ENCODE measurements around the gene WDR86.

Gene WDR86

DNA sequence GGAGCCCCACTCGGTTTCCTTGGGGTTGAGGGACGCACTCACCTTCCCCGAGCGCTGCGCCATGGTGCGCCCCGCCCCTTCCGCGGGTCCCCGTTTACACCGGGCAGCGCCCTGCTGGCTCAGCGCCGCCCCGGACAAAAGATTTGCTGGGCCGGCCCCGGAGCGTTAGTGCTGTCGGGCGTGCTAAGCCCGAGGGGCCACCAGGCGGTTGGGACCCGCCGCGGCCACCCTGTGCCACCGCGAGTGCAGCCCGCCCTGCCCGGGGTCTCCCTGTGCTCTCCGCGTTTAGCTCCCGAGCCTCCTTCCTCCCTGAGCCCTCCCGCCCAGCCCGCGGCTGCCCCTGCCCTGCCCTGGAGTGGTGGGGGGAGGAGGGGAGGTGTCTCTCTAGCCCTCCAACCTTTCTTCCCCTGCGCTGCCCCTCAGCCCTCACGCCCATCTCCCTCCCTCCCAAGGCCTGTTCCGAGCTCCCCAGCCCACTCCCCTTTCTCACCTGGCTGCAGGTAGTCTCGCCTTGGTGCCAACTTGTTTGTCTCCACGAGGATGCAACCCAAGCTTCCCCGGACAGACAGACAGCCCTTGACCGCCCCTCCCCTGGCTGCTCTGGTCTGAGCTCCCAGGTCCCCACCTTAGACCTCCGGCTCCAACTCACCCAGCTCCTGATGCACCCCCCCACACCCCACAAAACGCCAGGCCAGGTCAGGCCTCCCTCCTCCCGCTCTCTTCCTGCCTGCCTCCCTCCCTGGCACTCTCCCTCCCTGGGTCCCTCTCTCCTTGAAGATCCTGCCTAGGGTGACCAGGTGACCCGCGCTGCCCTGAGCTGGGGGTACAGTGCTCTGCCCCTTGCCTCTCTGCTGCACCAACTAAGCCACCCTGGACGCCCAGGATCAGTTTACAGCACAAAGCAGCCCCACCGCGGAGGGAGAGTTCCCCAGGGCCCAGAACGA, 30.3 kb upstream of the WDR86 start, which contains the start of gene CRYGN:
Gene CRYGN, minus strand, starts transcription at position 287 of the 944 bp plus-strand sequence. Its CDS starts 224 bp downstream, at position 63.
- no peak for DNase-seq

DNA sequence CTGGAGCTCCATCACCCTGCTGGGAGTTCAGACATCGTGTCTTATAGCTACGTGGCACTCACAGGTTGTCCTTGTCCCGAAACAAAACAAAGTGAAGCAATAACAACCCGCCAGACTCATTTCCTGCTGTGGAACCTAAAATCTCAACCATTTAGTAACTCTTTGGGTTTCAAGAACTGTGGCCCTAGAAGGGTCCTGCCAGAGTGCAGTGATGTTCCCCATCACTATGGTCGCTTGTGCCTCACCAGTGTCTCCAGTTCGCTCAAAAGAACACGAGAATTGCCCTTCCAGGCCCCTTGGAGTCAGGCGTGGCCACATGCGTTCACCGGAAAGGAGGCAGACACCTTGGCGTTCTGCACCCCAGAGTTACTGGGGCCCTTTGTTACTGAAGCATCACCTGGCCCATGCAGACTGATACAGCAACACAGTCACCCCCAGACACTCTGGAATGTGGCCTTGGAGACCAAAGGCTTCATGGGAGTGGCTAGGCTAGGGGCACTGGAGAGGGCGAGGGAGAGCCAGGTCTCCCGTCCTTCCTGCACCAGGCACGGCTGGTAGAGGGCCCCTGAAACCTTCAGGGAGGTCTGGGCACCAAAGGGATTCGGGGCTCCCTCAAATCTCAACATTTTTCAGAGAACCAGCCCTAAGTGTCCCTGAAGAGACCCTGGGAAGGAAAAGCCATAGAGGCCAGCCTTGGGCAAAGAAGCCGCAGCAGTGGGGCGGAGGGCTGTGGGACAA, 29.2 kb upstream of the WDR86 start:
- DNase-seq, result no peak

DNA sequence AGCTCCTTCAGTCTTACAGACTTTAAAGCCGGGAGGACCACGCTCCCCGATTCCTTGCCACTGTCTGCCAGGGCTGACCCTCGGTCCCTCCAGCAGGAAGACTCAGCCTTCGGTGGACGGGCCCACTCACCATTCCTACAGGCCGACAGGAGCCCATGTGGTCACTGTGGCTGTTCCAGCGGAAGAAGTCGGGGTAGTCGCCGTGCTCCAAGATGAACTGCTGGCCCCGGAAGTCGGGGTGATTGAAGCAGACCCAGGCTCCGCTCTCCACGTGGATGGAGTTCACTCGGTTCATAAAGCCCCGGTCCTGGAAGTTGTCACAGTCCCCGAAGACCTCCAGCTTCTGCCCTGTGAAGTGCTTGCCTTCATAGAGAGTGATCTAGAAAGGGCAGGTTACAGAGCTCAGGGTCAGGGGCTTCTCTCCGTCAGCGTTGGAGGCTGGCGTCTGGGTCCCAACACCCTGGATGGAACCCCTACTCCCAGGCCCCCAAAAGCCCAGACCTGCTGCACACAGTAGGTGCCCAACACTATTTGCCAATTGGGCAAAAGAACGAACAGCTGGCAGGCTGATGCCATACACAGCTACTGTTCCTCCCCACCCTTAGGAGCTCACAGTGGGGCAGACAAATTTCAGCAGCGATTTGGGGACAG, 28.2 kb upstream of the WDR86 start:
- no peak for DNase-seq

DNA sequence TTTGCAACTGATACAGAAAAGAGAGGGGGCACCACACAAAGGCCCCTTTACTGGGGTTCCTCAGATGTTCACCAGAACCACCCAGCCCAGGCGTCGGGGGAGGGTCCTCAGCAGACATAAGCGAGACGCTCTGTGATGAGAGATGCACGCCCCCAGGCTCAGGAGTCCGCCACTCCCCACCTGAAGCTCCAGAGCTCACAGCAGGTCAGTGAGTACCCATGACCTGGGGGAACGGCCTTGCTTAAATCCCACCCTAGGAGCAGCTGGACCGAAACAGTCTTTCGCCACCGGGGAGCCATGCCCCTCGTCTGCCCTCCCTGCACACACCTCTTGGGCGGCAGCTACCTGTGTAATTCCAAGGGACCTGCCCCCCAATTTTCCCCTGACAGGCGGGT, 27.3 kb upstream of the WDR86 start:
- no peak for DNase-seq

DNA sequence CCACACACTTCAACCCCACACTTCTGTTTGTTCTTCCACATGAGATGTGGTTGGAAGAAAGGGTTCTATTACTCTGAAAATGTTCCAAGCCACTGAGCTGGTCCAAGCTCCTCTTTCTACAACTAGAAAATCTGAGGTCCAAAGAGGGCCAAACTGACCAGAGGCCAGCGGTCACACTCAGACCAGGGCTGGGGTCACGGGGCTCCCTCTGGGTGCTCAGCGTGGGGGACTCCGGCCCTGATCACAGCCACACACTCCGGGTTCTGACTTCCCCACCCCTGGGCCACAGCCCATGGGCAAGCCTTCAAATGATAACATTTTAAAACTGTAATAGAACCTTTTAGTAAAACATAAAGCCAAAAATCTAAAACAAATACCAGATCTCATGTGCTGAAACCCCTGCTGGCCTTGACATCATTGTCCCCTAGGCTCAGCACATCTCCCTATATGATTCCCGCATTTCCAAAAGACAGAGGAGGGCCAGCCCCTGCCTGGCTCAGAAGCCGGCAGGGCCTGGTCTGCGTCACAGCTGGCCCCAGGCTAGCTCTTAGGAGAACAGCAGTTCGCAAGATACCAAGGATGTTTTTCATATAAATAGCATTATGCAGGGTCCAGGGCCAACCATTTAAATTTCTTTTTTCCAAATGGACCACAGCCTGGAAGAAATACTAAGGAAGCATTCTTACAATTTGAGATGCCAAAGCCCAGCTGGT, 26.8 kb upstream of the WDR86 start:
- no peak for DNase-seq

DNA sequence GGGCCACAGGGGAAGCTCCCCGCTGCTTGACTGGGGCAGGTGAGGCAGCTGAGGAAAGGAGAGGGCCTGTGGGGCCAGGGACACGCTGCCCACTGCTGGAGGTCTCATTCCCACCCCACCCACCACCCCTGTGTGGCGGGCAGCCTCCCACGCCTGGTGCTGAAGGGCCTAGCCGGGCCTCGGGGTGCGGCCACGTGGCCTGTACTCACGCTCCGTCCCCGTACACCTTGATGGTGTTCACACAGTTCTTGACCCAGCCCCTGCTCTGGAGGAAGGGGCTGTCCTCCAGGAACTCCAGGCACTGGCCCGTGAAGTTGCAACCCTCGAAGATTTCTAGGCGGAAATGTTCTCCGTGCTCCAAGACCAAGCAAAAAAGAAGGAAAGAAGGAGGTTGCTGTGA, 26.1 kb upstream of the WDR86 start:
- DNase-seq, result no peak

DNA sequence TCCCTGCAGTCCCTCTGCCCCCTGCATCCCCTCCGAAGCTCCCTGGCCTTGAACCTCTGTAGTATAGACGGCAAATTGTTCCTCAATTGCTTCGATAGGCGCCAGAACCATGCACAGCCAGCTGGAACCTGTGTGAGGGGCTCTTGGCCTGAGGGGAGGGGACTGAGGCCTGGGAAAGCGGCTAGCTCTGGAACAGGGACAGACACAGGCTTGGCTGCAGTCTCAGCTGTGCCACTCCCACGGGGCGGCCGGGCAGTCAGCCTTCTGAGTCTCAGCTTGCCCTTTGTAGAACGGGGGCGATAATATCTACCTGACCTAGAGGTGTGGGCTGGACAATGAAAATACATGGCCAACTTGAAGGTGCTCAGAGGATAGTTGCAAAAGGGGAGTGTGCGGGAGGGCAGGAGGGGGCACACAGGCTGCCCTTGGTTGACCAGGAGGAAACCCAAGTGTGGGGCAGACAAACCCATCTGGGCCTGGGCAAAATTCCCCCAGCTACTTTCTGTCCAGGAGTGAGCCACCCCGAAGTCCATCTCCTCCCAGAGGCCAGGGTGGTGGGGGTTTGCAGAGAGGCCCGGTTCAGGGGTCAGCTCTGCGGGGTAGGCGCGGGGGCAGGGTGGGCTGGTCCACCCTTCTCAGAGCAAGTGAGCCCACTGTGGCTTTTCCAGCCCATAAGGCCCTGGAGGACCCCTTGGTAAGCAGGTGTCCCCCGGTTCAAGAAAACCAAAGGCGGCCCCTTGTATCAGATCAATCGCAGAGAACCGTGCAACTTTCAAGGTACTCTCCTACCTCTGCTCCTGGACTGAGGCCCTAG, 25.5 kb upstream of the WDR86 start:
- DNase-seq, result no peak

DNA sequence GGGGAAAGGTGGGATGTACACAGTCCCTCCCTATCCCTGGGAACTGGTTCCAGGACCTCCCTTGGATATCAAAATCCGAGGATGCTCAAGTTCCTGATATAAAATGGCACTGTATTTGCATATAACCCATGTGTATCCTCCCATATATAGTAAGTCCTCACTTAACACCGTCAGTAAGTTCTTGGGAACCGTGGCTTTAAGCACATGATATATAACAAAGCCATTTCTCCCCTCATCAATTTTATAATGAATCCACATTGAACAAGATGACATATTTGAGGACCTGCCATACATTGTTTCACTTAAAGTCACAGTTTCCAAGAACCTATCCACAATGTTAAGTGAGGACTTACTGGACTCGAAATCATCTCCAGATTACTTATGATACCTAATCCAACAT, 24.7 kb upstream of the WDR86 start:
- no peak for DNase-seq

DNA sequence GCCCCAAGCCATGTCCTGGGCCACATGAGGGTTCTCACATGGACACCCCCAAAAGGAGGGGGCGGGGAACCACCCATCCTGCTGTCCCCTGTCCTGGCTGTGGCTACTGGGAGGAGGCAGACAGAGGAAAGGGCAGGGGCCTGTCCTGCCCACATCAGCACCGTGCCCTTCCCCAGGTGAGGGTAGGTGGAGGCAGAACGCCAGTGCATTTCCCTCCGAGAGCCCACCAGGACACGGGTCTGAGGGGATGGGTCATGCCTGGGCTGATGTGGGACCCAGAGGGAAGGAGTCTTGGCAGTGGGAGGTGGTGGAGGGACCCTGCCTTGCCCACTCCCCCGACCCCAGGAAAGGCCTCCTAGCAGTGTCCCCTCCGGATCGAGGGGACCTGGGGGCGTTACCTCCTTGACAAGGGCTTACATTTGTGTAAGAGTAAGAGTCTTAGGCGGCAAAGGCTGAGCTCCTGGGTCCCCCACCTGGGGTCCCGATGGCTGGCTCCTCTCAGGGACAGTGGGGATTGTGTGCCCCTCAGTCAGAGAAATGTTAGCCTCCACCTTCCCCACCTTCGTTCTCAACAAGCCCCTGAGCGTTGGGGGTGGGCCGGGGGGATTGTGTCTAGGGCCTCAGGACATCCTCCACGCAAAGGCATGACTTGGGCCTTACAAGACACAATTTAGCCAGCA, 24.0 kb upstream of the WDR86 start:
- no peak for DNase-seq

DNA sequence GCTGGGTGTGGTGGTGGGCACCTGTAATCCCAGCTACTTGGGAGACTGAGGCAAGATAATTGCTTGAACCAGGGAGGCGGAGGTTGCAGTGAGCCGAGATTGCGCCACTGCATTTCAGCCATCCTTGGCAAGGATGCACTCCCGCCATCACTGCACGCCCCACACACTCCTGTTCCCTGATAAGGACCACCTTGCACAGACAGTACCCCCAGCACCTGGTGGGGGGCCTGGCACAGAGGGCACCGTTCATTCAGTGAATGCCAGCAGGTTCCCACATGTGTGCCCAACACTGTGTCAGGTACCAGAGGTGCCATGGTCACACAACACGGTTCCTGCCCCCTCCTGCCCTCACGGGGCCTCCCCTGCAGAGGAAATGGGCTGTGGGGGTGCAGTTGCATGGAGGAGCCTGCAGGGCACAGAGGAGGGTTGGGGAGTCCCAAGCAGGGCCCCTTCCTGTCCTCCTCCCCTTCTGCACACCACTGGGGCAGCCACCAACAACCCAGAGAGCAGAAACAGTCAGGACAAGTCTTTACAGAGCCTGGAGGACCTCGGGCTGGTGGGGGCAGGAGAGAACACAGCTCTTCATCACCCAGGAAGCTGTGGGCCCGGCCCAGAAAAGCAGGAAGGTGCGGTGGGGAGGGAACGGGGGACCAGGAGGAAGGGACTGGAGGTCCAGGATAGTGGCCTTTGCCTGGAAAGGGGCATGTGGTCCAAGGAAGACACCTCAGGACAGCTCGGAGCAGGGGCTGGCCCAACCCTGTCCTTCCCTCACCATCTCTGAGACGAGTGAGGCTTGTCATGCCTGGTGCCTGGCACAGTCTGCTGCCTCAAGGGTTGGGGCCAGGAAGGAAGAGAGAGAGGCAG, 23.1 kb upstream of the WDR86 start:
- no peak for DNase-seq

DNA sequence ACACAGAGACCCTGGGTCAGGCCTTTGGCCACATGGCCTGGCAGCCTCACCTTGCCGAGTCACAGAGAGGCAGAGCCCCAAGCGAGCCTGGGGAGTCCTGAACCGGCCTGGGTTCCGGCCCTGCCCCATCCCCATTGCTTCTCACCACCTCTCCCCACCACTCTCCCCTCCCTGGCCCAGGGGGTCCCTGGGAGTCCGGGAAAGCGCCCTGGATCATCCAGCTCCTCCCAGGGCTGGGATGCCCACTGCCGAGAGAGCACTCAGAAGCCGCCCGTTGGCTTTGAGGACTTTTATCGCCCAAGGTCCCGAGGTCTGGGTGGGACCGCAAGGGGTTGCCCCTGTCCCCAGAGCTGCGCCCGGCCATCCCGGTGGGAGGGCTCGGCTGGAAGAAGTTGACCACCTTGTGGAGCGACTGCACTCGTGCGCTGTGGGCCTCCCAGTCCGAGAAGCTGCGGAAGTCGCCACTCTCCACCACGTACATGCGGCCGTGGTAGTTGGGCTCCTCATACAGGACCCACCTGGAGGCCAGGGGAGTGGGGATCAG, 22.0 kb upstream of the WDR86 start:
- DNase-seq, result no peak

DNA sequence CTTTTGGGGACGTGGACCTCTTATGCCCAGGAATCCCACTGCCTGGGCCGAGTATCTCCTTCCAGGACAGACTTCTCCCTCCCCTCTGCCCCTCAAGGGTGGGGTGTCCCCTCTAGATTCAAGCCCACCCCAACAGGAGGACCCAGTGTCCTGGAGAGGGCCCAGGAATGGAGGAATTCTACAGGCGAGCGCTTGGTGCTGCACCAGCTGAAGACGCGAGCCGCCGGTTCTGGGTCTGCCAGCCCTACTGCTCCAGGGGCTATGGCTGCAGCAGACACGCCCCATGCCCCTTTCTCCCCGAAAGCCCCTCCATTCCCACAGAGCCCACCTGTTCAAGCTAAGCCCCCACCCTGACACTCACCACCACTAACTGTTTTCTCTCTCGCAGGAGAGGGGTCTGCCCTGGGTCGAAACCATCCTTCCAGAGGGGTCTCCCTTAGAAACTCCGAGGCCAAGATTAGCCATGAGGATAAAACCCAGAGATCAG, 21.5 kb upstream of the WDR86 start:
- DNase-seq, result no peak

DNA sequence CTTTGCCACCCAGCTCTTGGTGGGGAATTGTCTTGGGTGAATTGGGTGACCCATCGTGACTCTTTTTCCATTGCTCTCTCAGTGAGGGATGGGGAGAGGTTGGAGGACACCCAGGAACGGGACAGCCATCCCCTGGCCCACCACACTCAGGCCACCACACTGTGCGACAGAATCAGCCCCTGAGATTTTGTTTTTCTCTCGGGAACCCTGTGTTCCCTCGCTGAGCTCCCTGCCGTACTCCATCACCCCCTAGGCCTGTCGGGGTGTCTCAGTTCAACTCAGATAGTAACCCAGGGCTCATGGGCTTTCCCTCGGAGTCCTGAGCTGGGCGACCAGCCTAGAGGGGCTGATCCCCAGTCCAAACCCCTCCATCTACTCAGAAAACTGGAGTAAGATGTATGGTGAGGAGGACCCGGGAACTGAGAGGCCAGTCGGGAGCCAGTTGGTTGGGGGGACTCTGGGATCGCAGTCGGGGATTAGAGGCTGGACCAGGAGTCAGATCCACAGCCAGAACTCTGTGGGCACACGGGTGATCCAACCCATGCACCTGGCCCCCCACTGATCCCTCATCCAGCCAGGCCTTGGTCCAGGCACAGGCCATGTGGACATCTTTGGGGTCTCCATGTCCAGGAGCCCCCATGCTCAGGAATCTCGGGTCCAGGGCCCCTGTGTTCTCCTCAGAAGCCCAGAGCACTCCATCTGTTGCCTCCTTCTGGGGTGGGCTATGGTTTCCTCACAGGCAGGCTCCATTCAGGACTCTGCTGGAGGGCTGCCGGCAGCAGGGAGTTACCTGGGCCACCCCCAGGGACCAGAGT, 20.8 kb upstream of the WDR86 start:
- DNase-seq, result no peak

DNA sequence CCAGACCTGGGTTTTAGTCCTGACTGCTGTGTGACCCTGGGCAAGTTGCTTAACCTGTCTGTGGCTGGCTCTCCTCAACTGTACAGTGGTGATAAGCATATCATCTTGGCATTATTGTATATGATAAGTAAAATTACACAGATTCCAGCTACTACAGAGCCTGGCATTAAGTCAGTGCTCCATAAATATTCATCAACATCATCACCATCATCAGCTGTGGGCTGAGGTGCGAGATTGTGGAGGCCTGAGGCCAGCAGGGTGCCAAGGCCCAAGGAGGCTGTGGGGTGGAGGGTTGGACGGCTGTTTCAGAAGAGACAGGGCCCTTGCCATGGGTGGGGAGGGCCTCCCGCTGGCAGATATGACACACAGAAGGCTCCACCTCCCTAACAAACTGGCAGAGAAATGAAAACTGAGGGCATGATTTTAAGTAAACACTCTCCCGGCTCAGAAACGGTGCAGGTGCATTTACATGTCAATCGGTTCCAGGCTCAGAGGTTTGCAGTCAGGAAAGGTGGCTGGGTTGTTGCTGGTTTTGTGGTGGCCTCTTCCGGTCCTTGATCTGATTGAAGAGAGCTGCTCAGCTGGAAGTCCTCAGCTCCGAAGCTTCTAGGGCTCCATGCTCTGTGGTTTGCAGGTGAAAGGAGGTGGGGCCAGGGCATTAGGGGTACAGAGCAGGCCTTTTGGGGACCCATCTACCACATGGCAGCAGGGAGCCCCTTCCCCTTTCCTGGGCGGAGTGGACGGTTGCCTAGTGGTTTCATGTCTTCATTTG, 19.9 kb upstream of the WDR86 start:
- peak; percentile 73 for DNase-seq

DNA sequence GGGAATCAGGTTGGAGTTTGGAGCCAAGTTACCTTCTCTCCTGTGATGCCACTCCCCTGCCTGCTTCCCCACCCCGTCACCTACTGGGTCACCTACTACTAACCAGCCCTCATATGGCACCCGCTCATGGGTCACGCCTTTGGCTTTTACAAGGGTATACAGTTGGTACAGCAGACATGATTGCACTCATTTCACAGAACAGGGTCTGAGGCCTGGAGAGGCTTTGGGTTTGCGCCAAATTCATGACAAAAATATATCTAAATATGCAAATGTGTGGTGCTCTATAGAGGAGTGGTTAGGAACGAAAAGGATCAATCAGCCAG, 19.4 kb upstream of the WDR86 start:
- no peak for DNase-seq

DNA sequence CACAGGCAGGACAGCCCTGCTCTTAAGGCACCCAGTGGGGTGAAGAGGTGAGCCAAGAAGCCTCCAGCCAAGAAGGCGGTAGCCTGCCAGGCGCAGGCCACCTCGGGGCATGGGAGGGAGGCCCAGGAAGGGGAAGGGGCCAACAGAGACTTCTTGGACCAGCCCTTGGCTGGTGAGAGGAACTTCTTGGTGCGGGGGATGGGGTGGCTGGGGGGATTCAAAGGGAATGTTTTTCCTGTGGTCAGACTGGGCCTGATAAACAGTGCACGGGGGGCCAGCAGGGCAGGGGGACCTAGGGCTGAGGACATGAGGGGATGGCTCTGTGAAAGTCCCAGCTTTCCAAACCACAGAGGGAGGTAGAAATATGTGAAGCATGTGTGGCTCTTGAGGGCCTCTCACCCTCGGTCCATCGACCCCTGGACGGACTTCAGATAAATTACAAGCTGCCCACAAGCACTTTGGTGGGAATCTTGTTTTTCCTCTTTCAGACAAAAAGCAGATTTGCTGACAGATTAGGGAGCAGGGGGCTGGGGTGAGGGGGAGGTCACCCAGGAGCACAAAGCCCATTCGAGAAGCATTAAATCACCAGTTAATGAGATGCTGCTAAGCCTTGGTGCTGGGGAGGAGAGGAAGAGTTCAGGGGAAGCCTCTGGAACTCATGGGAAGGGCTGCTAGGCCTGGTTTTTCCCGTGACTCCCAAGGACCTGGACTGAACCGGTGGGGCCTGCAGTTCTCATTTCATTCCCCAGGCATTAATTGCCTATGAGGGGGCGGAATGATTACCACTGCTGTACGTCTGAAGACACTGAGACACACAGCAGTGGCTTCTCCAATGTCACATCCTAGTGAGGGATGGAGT, 18.8 kb upstream of the WDR86 start:
- no peak for DNase-seq

DNA sequence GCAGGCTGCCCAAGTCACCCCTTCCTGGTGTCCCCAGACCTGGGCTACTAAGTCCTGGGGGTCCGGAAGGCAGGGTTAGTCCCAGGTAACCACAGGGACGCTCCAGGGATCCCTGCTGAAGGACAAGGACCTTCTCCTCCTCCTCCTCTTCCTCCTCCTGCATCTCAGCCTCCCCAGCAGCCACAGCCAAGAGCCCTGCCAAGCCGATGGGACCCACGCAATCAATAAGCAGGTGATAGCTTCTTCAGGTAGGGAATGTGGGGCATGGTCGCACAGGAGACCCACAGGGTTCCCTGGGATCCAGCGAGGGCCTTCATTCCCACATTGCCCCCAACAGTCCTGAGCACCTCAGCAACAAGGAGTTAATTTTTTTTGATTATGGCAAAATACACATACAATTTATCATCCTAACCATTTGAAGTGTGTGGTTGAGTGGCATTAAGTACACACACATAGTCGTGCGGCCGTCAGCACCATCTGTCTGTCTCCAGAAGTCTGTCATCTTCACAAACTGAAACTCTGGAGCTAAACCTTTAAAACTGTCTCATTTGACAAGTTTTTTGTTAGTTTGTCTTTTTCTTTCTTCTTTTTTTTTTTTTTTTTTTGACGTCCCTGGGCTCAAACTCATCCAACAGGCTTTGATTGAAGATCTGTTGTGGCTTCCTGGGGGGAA, 18.0 kb upstream of the WDR86 start:
- no peak for DNase-seq
